Panc1 (cell line): ENCODE measurements around the gene NRROS. TPM values are rescaled to one million over a fixed set of nuclear protein-coding genes. Genes with fewer than 3 reads are reported as not detected.

ENCODE experiments used
- total RNA-seq: library from RNA; stranded (reverse); gene quantifications from one replicate; pipeline ENCODE4 v1.2.1, GENCODE V29; 2021; ENCODE audit not compliant: unreplicated experiment

Gene NRROS
- total RNA-seq, 1 experiment from 2014 or later, result 8.8 TPM

Other genes with a start within 250 kb of the NRROS start
- gene UBXN7, start 207.3 kb upstream of the NRROS start, total RNA-seq, result 61.7 TPM
- gene RNF168, start 135.9 kb upstream of the NRROS start, total RNA-seq, result 21.3 TPM
- not detected for gene SMCO1, start 124.3 kb upstream of the NRROS start, total RNA-seq
- gene WDR53, start 71.1 kb upstream of the NRROS start, total RNA-seq, result 18.6 TPM
- 21.6 TPM for gene FBXO45, start 71.0 kb upstream of the NRROS start, total RNA-seq
- gene CEP19, start 72.6 kb downstream of the NRROS start, total RNA-seq, result 7.1 TPM
- 85.7 TPM for gene PIGX, start 72.7 kb downstream of the NRROS start, total RNA-seq
- gene PAK2, start 100.2 kb downstream of the NRROS start, total RNA-seq, result 185 TPM
- 40.0 TPM for gene SENP5, start 228.2 kb downstream of the NRROS start, total RNA-seq